Activated CD8-positive, alpha-beta T cell treated with anti-CD3 and anti-CD28 coated beads for 36 hours (primary cell): Measurements from ENCODE around the gene OR6Q1. TPM values are rescaled to one million over a fixed set of nuclear protein-coding genes. Genes with fewer than 3 reads are reported as not detected.

ENCODE experiments used
- ATAC-seq: fragments of 200-7000 bp; cut with Tn5 transposase; one replicate; pipeline ENCODE4 v1.10.0; 2021; ENCODE audit warnings: mild to moderate bottlenecking, moderate library complexity
- CTCF ChIA-PET: fragments of 350-600 bp; sonication (Branson Sonifier 250); formaldehyde crosslinking; loops from one replicate; lab custom pipeline; 2021; ENCODE audit warnings: antibody characterized with exemption; lab: Charles Lee
- POLR2A ChIA-PET: fragments of 350-600 bp; sonication (Branson Sonifier 250); formaldehyde crosslinking; loops from one replicate; lab custom pipeline; 2021; ENCODE audit warnings: antibody characterized with exemption; lab: Charles Lee
- DNase-seq: peaks from one replicate; pipeline ENCODE4 v3.0.0-alpha.2; 2020
- H3K27ac Mint-ChIP-seq: one replicate; pipeline ENCODE4 v1.8.0; 2021; ENCODE audit warnings: mild to moderate bottlenecking, mixed read lengths
- H3K27me3 Mint-ChIP-seq: one replicate; pipeline ENCODE4 v1.8.0; 2021; ENCODE audit warnings: mixed read lengths
- H3K36me3 Mint-ChIP-seq: one replicate; pipeline ENCODE4 v1.8.0; 2021; ENCODE audit warnings: low read depth, mixed read lengths
- H3K4me1 Mint-ChIP-seq: one replicate; pipeline ENCODE4 v1.8.0; 2021; ENCODE audit warnings: low read depth, mixed read lengths
- H3K4me3 Mint-ChIP-seq: one replicate; pipeline ENCODE4 v1.8.0; 2021; ENCODE audit warnings: mild to moderate bottlenecking, moderate library complexity, mixed read lengths
- H3K9me3 Mint-ChIP-seq: one replicate; pipeline ENCODE4 v1.8.0; 2021; ENCODE audit warnings: mixed read lengths
- CTCF ChIP-seq: fragments of 200-600 bp; IDR thresholded peaks from one replicate; pipeline ENCODE4 v1.8.0; 2022; ENCODE audit warnings: antibody characterized with exemption, mild to moderate bottlenecking
- intact Hi-C: fragments of 100-400 bp; cut with micrococcal nuclease; formaldehyde crosslinking; loops from one replicate; pipeline ENCODE4 v1.10.0; 2022
- total RNA-seq, 2 experiments: library from RNA; stranded (reverse); gene quantifications; one replicate each; pipeline ENCODE4 v1.2.3, GENCODE V29; 2021

OR6Q1 gene
- total RNA-seq, 2 experiments from 2014 or later = not detected

- intact Hi-C loops = no loop called here
Observed at GRCh38 chr11:58055806-58056401, 25.2 kb downstream of the OR6Q1 start.

GRCh38 chr11:58057481-58057880 lies 26.7 kb downstream of the OR6Q1 start:
- H3K36me3 Mint-ChIP-seq = no peaks in the 10 kb centered on the region
- ChIA-PET CTCF (no interaction called here), POLR2A (no interaction called here)
- no peak overlapping the region for H3K4me3 Mint-ChIP-seq
- DNase-seq (no peak), ATAC-seq (no peak)
- no peak overlapping the region for H3K27ac Mint-ChIP-seq
- H3K4me1 Mint-ChIP-seq = no peaks in the 10 kb centered on the region
- H3K9me3 Mint-ChIP-seq = no peaks in the 10 kb centered on the region
- H3K27me3 Mint-ChIP-seq = peaks cover 3% of the 10 kb centered on the region
- intact Hi-C loops = no loop called here
- no peak for TF ChIP-seq CTCF

More at GRCh38 chr11:58055806-58056401, 25.2 kb downstream of the OR6Q1 start:
- Mint-ChIP-seq H3K4me1 (no peaks in the 10 kb centered on the region), H3K4me3 (no peak overlapping the region), H3K27ac (no peak overlapping the region), H3K9me3 (no peaks in the 10 kb centered on the region), H3K36me3 (no peaks in the 10 kb centered on the region), H3K27me3 (peaks cover 2% of the 10 kb centered on the region)
- ChIA-PET POLR2A (no interaction called here), CTCF (no interaction called here)
- TF ChIP-seq CTCF = no peak
- ATAC-seq (no peak), DNase-seq (no peak)

- CTCF ChIA-PET = no interaction called here
- Mint-ChIP-seq H3K4me3 (no peak overlapping the region), H3K4me1 (no peaks in the 10 kb centered on the region), H3K9me3 (no peaks in the 10 kb centered on the region), H3K27ac (no peak overlapping the region), H3K36me3 (no peaks in the 10 kb centered on the region), H3K27me3 (peaks cover 4% of the 10 kb centered on the region)
- DNase-seq (no peak), ATAC-seq (no peak)
- POLR2A ChIA-PET = no interaction called here
- no peak for TF ChIP-seq CTCF
- intact Hi-C loops = no loop called here
Observed at GRCh38 chr11:58058276-58059006, 27.7 kb downstream of the OR6Q1 start.

- H3K36me3 Mint-ChIP-seq = no peaks in the 10 kb centered on the region
- peaks cover 4% of the 10 kb centered on the region for H3K27me3 Mint-ChIP-seq
- no peak overlapping the region for H3K27ac Mint-ChIP-seq
- no peak for ATAC-seq
- no peak for TF ChIP-seq CTCF
- no peak for DNase-seq
- CTCF ChIA-PET = no interaction called here
- intact Hi-C loops = no loop called here
- H3K4me1 Mint-ChIP-seq = no peaks in the 10 kb centered on the region
- H3K4me3 Mint-ChIP-seq = no peak overlapping the region
- POLR2A ChIA-PET = no interaction called here
- H3K9me3 Mint-ChIP-seq = no peaks in the 10 kb centered on the region
Observed at GRCh38 chr11:58059007-58059350, 28.2 kb downstream of the OR6Q1 start.

DNA sequence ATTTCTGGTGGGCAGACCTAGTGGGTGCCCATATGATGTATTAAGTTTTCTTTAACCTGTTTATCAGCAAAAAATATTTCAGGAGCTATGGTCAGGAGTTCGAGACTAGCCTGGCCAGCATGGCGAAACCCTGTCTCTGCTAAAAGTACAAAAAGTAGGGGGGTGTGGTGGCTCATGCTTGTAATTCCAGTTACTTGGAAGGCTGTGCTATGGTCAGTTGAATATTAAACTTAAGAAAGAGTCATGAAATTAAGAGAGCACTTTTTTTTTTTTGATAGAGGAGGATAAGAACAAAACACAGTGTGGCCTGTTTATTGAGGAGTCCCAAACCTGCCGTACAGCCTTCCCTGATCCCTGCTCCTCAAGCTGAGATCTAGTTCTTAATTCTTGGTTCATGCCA lies 29.8 kb downstream of the OR6Q1 start:
- TF ChIP-seq CTCF = no peak
- DNase-seq = no peak
- ATAC-seq = no peak

More for the DNA sequence above, 29.8 kb downstream of the OR6Q1 start:
- Mint-ChIP-seq H3K9me3 (no peaks in the 10 kb centered on the region), H3K4me3 (no peak overlapping the region), H3K36me3 (no peaks in the 10 kb centered on the region), H3K4me1 (no peaks in the 10 kb centered on the region), H3K27ac (no peak overlapping the region), H3K27me3 (peaks cover 4% of the 10 kb centered on the region)
- intact Hi-C loops = no loop called here
- ChIA-PET CTCF (interaction anchor here (0.6 kb wide), 1 partner anchor 53 kb away, joined by 3 read pairs; no protein-coding TSS in a partner anchor), POLR2A (no interaction called here)
